Upper lobe of left lung (tissue), 4 donors: ENCODE results near the gene BCAT1.

ENCODE experiments used
- CTCF ChIP-seq, 6 experiments: fragments of 450-650 bp in 4 of 6; fragments of 200-600 bp in 2 of 6; sonication (generic) in 2 of 6; IDR thresholded peaks; one replicate each; pipeline ENCODE4 v1.5.1; 2016 to 2019; ENCODE audit warnings: antibody characterized with exemption in 6 of 6
- EP300 ChIP-seq, 4 donors: sonication (generic); formaldehyde crosslinking; IDR thresholded peaks; one replicate each; pipeline ENCODE4 v1.5.1; 2017; ENCODE audit warnings: antibody characterized with exemption in 4 of 4, control low read depth in 2 of 4
- POLR2A ChIP-seq, 4 donors: fragments of 450-650 bp; IDR thresholded peaks; one replicate each; pipeline ENCODE4 v1.5.1; 2016 to 2017; ENCODE audit warnings: antibody characterized with exemption in 4 of 4, mild to moderate bottlenecking in 2 of 4

DNA sequence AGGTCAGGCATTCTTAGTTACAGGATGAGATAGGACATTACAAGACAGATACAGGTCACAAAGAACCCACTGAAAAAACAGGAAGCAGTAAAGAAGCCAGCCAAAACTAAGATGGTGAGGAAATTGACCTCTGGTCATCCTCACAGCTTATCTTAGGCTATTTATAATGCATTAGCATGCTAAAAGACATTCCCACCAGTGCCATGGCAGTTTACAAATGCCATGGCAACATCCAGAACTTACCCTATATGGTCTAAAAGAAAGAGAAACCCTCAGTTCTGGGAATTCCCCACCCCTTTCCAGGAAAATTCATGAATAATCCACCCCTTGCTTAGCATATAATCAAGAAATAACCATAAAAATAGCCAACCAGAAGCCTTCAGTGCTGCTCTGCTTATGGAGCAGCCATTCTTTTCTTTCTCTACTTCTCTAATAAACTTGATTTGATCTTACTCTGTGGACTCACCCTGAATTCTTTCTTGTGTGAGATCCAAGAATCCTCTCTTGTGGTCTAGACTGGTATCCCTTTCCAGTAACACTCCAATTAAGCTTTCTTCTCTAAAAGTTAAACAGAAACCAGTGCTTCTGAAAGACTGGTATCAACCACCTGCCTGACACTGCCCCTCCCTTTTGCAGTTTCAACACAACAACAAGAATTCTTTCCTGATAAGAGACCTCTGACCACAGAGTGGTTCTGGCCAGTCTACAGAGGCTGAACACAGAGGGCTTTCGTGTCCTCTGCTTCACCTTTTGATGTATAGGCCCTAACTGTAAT is 86.9 kb downstream of the BCAT1 start:
- TF ChIP-seq POLR2A (IDR thresholded peaks at IDR 0.05) (no peak), CTCF (IDR thresholded peaks at IDR 0.05) (no peak), EP300 (IDR thresholded peaks at IDR 0.05) (peak in 1 of 4 donors; percentile 65)
